ENCODE measurements around the gene DDX10.

- TF ChIP-seq CTCF (IDR thresholded peaks at IDR 0.05) (no peak), POLR2A (IDR thresholded peaks at IDR 0.05) (no peak)
Measured at GRCh38 chr11:108803776-108804175, 138.9 kb downstream of the DDX10 start.

All from testis (tissue), 2 donors.